Stimulated activated CD4-positive, alpha-beta T cell treated with anti-CD3 and anti-CD28 coated beads, Interleukin-12 subunit alpha, Interleukin-12 subunit beta, amount 100 ng/mL, for 24 hours (primary cell): ENCODE measurements around the gene CCNL2.

Source experiments
- DNase-seq, 2 experiments: peaks; one replicate each; pipeline ENCODE4 v3.0.0-alpha.2; 2020; ENCODE audit warnings: low read depth in 2 of 2

Gene CCNL2

GRCh38 chr1:1342584-1343115 is 56.5 kb downstream of the CCNL2 start:
- DNase-seq, result no peak

- no peak for DNase-seq
Measured at GRCh38 chr1:1342061-1342562, 57.0 kb downstream of the CCNL2 start.

- no peak for DNase-seq
Measured at GRCh38 chr1:1341549-1342021, 57.5 kb downstream of the CCNL2 start.

- DNase-seq, result no peak
Measured at GRCh38 chr1:1340791-1341548, 58.2 kb downstream of the CCNL2 start.

GRCh38 chr1:1340185-1340584 is 59.0 kb downstream of the CCNL2 start:
- no peak for DNase-seq

- DNase-seq, result no peak
Measured at GRCh38 chr1:1338278-1338677, 60.9 kb downstream of the CCNL2 start.

GRCh38 chr1:1337793-1338147 is 61.4 kb downstream of the CCNL2 start:
- DNase-seq, result peak in 1 of 2 experiments; percentile 38

- no peak for DNase-seq
Measured at GRCh38 chr1:1336931-1337792, 62.0 kb downstream of the CCNL2 start.

GRCh38 chr1:1336446-1336845 is 62.7 kb downstream of the CCNL2 start:
- no peak for DNase-seq

GRCh38 chr1:1335792-1336248 is 63.3 kb downstream of the CCNL2 start:
- no peak for DNase-seq
